Measurements from ENCODE around the gene CENPW.
A peak's percentile ranks its signal among the peaks of the same experiment; 100 is the strongest.

CENPW gene

GRCh38 chr6:126308362-126308761 lies 31.6 kb upstream of the CENPW start:
- no peak for DNase-seq (ENCODE audit: low spot score)
- in situ Hi-C loops (cut with MboI; ENCODE audit: low sequenced_read_pairs, unreplicated experiment): no loop called here

GRCh38 chr6:126312013-126312665 lies 27.8 kb upstream of the CENPW start:
- in situ Hi-C loops (cut with MboI; ENCODE audit: low sequenced_read_pairs, unreplicated experiment): no loop called here
- DNase-seq (ENCODE audit: low spot score): peak; percentile 33
- TF ChIP-seq CTCF (IDR thresholded peaks at IDR 0.05; ENCODE audit: borderline replicate concordance, control extremely low read depth, extremely low read depth, insufficient read depth, missing control alignments): no peak

More at GRCh38 chr6:126308362-126308761, 31.6 kb upstream of the CENPW start:
- TF ChIP-seq CTCF (IDR thresholded peaks at IDR 0.05; ENCODE audit: borderline replicate concordance, control extremely low read depth, extremely low read depth, insufficient read depth, missing control alignments): no peak

GRCh38 chr6:126313941-126314340 lies 26.0 kb upstream of the CENPW start:
- no peak for TF ChIP-seq CTCF (IDR thresholded peaks at IDR 0.05; ENCODE audit: borderline replicate concordance, control extremely low read depth, extremely low read depth, insufficient read depth, missing control alignments)
- in situ Hi-C loops (cut with MboI; ENCODE audit: low sequenced_read_pairs, unreplicated experiment): no loop called here
- DNase-seq (ENCODE audit: low spot score): no peak

- DNase-seq (ENCODE audit: low spot score): no peak
- no peak for TF ChIP-seq CTCF (IDR thresholded peaks at IDR 0.05; ENCODE audit: borderline replicate concordance, control extremely low read depth, extremely low read depth, insufficient read depth, missing control alignments)
- in situ Hi-C loops (cut with MboI; ENCODE audit: low sequenced_read_pairs, unreplicated experiment): no loop called here
Observed at GRCh38 chr6:126318797-126319196, 21.1 kb upstream of the CENPW start.

GRCh38 chr6:126333729-126334128 lies 6.2 kb upstream of the CENPW start:
- in situ Hi-C loops (cut with MboI; ENCODE audit: low sequenced_read_pairs, unreplicated experiment): no loop called here
- DNase-seq (ENCODE audit: low spot score): no peak
- no peak for TF ChIP-seq CTCF (IDR thresholded peaks at IDR 0.05; ENCODE audit: borderline replicate concordance, control extremely low read depth, extremely low read depth, insufficient read depth, missing control alignments)

- in situ Hi-C loops (cut with MboI; ENCODE audit: low sequenced_read_pairs, unreplicated experiment): no loop called here
- DNase-seq (ENCODE audit: low spot score): no peak
- no peak for TF ChIP-seq CTCF (IDR thresholded peaks at IDR 0.05; ENCODE audit: borderline replicate concordance, control extremely low read depth, extremely low read depth, insufficient read depth, missing control alignments)
Observed at GRCh38 chr6:126335210-126335609, 4.7 kb upstream of the CENPW start.
